DOHH2 (cell line): ENCODE measurements around the gene PTPRK.

ENCODE experiments used
- H3F3A ChIP-seq: fragments of 200-600 bp; sonication (generic), shearing (Covaris generic); 2 replicates; pipeline ENCODE4 v1.6.0; 2016; ENCODE audit warnings: antibody characterized with exemption, mild to moderate bottlenecking; ENCODE audit not compliant: control insufficient read depth, insufficient read depth
- H3K27ac ChIP-seq: fragments of 200-600 bp; sonication (generic); 2 replicates; pipeline ENCODE4 v1.5.1; 2014; ENCODE audit warnings: low read depth, mild to moderate bottlenecking, low read length, moderate library complexity
- H3K27me3 ChIP-seq: fragments of 200-600 bp; sonication (generic); 2 replicates; pipeline ENCODE4 v1.6.1; 2014; ENCODE audit warnings: mild to moderate bottlenecking, low read length, mixed read lengths; ENCODE audit not compliant: control insufficient read depth
- H3K36me3 ChIP-seq: fragments of 200-600 bp; sonication (generic); 2 replicates; pipeline ENCODE4 v1.6.1; 2014; ENCODE audit warnings: mild to moderate bottlenecking, low read length, moderate library complexity, mixed read lengths; ENCODE audit not compliant: control insufficient read depth
- H3K4me1 ChIP-seq: fragments of 200-600 bp; sonication (generic); 2 replicates; pipeline ENCODE4 v1.6.1; 2014; ENCODE audit warnings: mild to moderate bottlenecking, low read length, mixed read lengths; ENCODE audit not compliant: control insufficient read depth
- H3K4me2 ChIP-seq: fragments of 200-600 bp; sonication (generic); 2 replicates; pipeline ENCODE4 v1.6.0; 2014; ENCODE audit warnings: mild to moderate bottlenecking, low read length, moderate library complexity
- H3K4me3 ChIP-seq: fragments of 200-600 bp; sonication (generic); 2 replicates; pipeline ENCODE4 v1.5.1; 2014; ENCODE audit warnings: mild to moderate bottlenecking, low read length, mixed read lengths
- H3K79me2 ChIP-seq: fragments of 200-600 bp; sonication (generic); 2 replicates; pipeline ENCODE4 v1.6.1; 2014; ENCODE audit warnings: mild to moderate bottlenecking, low read length, mixed read lengths; ENCODE audit not compliant: control insufficient read depth
- H3K9me2 ChIP-seq: fragments of 200-600 bp; sonication (generic); replicated peaks from 2 replicates; pipeline ENCODE4 v1.6.1; 2014; ENCODE audit warnings: mild to moderate bottlenecking, low read length, mixed read lengths; ENCODE audit not compliant: control insufficient read depth
- H3K9me3 ChIP-seq: fragments of 200-600 bp; sonication (generic); 2 replicates; pipeline ENCODE4 v1.6.1; 2014; ENCODE audit warnings: antibody characterized with exemption, low read length, mixed read lengths; ENCODE audit not compliant: control insufficient read depth, insufficient read depth
- H4K20me1 ChIP-seq: fragments of 200-600 bp; sonication (generic); 2 replicates; pipeline ENCODE4 v1.6.0; 2014; ENCODE audit warnings: low read depth, mild to moderate bottlenecking, antibody characterized with exemption, low read length, moderate library complexity; ENCODE audit not compliant: control insufficient read depth, insufficient read depth
- CTCF ChIP-seq: fragments of 200-600 bp; sonication (generic); IDR thresholded peaks from one replicate; pipeline ENCODE4 v1.5.1; 2014; ENCODE audit warnings: antibody characterized with exemption, mild to moderate bottlenecking, low read depth, low read length; ENCODE audit not compliant: poor library complexity, severe bottlenecking
- EZH2phosphoT487 ChIP-seq: fragments of 200-600 bp; sonication (generic); IDR thresholded peaks from 2 replicates; pipeline ENCODE4 v1.6.1; 2017; ENCODE audit warnings: borderline replicate concordance, mild to moderate bottlenecking, antibody characterized with exemption, low read length, moderate library complexity, mixed read lengths

PTPRK gene

GRCh38 chr6:128206610-128207426 lies 313.6 kb downstream of the PTPRK start:
- Histone ChIP-seq H3K4me2 (no peak overlapping the region), H3K4me1 (no peaks in the 10 kb centered on the region), H3K27ac (no peak overlapping the region), H3K4me3 (no peak overlapping the region), H3F3A (no peaks in the 10 kb centered on the region), H3K9me3 (no peaks in the 10 kb centered on the region), H3K79me2 (no peaks in the 10 kb centered on the region), H3K36me3 (no peaks in the 10 kb centered on the region), H3K27me3 (no peaks in the 10 kb centered on the region), H3K9me2 (no peaks in the 10 kb centered on the region), H4K20me1 (no peaks in the 10 kb centered on the region)
- TF ChIP-seq CTCF (no peak), EZH2phosphoT487 (no peak)

- no peaks in the 10 kb centered on the region for H3K4me1 ChIP-seq
- no peak overlapping the region for H3K4me3 ChIP-seq
- TF ChIP-seq EZH2phosphoT487 (no peak), CTCF (no peak)
- no peak overlapping the region for H3K27ac ChIP-seq
- H3K9me2 ChIP-seq, result no peaks in the 10 kb centered on the region
- H3K36me3 ChIP-seq, result no peaks in the 10 kb centered on the region
- H3F3A ChIP-seq, result no peaks in the 10 kb centered on the region
- no peaks in the 10 kb centered on the region for H4K20me1 ChIP-seq
- H3K9me3 ChIP-seq, result no peaks in the 10 kb centered on the region
- H3K27me3 ChIP-seq, result no peaks in the 10 kb centered on the region
- no peak overlapping the region for H3K4me2 ChIP-seq
- no peaks in the 10 kb centered on the region for H3K79me2 ChIP-seq
Measured at GRCh38 chr6:128204616-128205015, 315.8 kb downstream of the PTPRK start.

GRCh38 chr6:128202169-128202765 lies 318.1 kb downstream of the PTPRK start:
- Histone ChIP-seq H3K27ac (no peak overlapping the region), H3K79me2 (no peaks in the 10 kb centered on the region), H3F3A (no peaks in the 10 kb centered on the region), H3K36me3 (no peaks in the 10 kb centered on the region), H3K9me3 (no peaks in the 10 kb centered on the region), H4K20me1 (no peaks in the 10 kb centered on the region), H3K9me2 (no peaks in the 10 kb centered on the region), H3K4me2 (no peak overlapping the region), H3K27me3 (no peaks in the 10 kb centered on the region), H3K4me1 (no peaks in the 10 kb centered on the region), H3K4me3 (no peak overlapping the region)
- TF ChIP-seq EZH2phosphoT487, result no peak
- TF ChIP-seq CTCF, result no peak
